Embryonic facial prominence (tissue), 1 donor: ENCODE results near the gene KCNIP4.

Source experiments
- DNase-seq: peaks from one replicate; pipeline ENCODE4 v3.0.0-alpha.2; 2016; ENCODE audit errors: extremely low spot score

KCNIP4 gene

DNA sequence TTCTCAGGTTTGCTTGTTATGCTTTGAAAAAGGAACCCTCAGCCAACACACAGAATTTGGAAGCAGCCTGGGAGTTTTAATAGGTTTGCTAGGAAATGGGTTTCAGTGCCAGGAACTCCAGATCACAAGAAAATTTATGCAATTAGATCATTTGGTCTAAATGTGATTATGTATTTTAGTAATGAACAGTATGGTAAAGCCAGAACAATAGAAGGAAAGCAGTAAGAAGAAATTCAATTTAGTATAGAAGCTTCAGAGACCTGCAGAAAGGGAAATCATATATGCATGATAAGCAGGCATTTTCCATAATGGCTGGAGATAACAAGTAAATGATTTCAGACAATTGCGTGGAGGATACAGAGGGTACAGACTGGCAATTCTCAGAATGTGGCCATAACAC lies 184.7 kb downstream of the KCNIP4 start:
- no peak for DNase-seq

DNA sequence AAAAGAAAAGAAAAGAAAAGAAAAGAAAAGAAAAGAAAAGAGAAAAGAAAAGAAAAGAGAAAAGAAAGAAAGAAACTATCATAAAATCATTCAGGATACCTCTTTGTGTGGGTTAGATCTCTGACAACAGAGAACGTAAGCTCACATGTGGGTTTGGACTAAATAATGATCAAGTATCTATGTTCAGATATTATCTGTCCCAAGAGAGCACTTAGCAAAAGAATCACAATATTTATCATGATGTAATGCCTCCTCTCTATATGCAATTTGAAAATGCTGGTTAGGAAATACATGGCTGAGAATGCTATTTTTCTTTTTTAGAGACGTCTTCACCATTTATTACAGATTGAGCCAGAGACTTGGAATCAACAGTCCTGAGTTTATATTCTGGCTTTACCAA lies 191.3 kb downstream of the KCNIP4 start:
- DNase-seq = no peak

DNA sequence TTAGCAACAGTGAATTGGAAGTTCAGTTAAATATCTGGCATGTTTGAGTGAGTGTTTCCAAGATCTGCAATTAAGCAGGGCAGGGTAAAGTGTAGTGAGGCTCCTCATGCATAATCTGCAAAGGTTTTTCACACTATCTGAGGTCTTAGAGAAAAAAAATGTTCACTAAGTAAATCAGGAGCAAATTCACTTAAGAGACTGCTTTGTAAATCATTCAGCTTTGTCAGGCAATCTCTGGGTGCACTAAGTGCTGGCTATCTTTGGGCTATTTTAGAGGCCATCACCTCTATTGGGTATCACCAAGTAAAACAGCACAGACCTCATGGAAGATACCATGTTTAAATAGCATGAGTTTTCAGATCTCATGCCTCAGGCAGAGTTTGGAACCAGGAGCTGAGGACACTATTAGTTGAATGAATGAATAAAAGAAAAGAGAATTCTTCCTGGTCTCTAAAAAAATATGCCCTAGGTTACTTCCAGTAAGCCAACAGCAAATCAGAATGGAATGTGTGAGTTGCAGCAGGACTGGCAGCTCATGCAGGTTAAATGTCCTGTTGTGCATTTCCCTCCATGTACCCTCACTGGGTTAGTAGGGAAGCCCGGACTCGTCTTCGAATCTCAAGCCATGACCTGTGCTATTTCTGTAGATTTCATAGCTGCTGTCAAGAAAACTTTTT lies 195.3 kb downstream of the KCNIP4 start:
- DNase-seq = no peak

DNA sequence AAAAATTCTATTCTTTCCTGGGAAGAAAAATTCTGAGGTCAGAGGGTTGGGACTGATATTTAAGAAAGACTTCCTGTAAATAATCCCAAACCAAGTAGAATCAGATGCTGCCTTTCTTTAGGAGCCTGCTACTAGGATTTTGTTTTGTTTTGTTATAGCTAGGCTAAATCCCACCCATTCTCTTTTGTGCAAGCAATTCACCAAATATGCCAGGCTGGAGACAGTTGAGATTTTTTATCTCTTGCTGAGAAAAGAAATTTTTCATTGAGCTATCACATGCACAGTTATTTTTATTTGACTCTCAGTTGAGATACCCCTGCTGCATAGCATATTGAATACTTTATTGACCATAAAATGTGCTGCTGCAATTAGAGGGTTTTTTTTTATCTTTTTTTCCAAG lies 196.0 kb downstream of the KCNIP4 start:
- no peak for DNase-seq

DNA sequence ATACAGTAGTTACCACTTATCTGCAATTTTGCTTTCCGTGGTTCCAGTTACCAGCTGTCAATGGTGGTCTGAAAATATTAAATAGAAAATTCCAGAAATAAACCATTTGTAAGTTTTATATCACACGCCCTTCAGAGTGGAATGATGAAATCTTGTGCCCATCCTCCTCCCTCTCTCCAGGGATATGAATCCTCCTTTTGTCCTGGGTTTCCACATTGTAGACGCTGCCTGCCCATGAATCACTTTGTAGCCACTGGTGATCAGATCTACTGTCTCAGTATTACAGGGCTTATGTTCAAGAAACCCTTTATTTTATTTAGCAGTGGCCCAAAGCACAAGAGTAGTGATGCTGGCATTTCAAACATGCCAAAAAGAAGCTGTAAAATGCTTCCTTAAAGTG lies 198.6 kb downstream of the KCNIP4 start:
- no peak for DNase-seq

DNA sequence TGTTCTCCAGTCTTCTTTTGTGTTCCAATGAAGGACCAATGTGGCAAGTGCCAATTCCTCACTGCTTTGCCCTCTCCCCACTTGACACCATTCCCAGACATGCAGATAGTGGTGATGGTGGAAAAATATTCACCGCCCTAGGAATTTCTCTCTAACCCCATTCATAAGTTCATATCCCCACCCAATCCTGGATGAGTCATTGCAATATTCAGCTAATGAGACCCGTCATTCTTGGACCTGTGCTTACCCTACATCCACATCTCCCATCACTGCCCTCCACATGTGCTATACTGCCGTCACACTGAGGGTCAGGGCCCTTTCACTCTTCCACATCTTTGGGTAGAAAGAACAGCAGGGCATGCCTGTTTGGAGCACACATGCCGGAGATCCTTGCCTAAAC lies 199.2 kb downstream of the KCNIP4 start:
- no peak for DNase-seq

DNA sequence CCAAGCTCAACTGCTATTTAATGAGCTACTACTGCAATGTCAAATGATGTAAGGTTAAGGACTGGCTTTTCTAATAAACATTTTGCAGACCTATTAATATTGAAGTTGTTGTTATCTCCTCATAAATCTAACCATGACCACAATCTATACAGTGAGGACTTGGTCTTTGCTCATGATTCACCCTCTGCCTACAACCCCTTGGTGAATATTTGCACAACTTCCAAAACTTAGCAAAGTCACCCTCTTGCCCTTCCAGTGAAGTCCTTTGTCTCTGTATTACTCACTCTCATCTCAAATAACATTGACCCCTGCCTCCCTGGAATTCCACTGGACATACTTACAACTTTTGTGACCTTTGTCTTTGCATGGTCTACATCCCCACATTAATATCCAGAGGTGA lies 204.5 kb downstream of the KCNIP4 start:
- no peak for DNase-seq

DNA sequence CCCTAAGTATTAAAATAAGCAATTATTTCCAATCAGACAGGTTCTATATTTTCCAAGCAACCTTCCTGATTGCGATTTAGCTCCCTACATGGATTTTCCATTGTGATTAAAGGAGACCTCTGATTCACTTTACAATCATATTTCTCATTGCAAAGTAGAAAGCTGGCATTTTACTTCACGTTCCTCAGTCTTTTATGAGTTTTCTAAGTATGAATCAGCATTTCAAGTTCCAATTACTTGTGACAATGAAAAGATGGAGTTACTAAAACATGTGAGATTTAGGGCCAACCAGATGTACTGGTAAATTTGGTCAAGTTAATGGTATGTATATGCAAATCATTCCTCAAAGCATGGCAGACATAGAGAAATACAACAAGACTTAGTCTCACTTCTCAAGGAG lies 206.2 kb downstream of the KCNIP4 start:
- no peak for DNase-seq

DNA sequence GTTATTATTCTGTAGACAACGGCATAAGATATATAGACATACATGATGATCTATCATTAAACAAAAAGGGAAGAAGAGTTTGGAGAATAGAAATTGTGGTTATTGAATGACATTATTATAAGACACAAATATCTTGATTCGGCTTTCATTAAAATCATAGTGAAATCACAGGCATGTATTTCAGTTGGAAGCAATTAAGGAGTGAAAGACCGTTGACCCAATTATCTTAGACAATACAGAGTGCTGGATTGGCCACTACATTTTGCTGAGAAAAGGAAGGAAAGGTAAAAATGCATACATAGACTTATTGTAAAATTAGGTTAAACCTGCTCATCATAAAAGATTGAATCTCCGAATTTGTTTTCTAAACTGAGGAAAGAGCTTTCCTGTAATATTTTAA lies 209.8 kb downstream of the KCNIP4 start:
- no peak for DNase-seq

DNA sequence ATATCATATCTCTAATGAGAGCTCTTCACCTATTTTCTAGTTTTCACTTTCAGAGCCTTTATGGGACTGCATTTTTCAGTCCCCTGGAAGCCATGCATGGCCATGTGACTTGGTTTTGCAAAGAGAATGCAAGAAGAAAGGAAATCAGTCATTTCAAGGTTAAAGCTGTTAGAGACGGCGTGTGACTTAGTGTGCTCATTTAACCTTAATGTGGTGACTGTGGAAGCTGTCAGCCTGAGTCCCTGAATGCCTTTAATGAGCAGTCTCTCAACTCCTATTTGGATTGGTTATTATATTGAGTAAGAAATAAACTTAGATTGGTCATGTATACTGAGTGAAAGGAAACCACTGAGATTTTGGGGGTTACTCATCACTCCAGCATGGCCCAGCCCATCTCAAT lies 212.7 kb downstream of the KCNIP4 start:
- DNase-seq = no peak

DNA sequence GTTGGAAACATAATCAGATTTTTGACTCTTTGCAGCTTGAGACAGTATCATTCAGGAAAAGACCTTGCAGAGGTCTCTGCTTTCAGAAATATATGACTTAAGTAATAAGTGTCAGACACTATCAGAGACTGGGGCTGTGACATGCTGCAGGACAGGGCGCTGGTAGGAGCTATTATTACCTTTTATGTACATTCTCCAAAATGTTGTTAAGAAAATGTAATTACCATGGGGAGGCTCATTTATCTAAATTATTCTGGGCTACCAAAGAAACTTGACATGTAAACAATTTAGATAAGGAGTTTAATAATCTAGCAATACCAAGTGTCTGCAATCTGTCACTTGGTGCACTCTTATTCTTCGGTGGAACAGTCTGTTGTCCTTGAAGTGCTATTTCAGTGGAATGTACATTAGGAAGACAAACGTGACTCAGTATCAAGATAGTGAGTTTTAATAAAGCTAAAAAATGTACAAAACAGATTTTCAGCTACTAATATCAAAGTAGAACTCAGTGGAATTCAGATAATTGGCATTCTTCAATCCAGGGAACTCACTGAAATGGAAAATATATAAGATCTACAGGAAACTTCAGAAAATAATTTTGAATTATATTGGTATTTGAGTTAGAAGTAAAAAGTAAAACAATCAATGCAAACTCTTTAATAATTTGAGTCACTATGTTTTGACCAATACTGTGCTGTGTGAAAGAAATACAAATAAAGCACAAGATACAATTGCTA lies 214.5 kb downstream of the KCNIP4 start:
- no peak for DNase-seq

DNA sequence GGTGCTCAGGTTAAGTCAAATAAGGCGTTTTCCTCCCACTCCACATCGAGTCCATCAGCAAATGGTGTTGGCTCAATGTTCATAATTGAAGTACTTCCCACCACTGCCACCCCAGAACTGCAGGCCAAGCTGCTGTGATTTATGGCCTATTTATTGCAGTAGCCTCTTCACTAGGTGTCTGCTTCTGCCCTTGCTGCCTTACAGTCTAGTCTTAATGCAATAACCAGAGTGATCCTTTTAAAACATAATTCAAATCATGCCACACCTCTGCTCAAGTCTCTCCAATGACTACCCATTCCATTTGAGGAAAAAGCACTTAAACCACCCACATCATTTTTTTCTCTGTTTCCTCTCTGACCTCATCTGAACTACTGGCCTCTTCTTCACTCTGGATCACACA lies 220.3 kb downstream of the KCNIP4 start:
- no peak for DNase-seq

DNA sequence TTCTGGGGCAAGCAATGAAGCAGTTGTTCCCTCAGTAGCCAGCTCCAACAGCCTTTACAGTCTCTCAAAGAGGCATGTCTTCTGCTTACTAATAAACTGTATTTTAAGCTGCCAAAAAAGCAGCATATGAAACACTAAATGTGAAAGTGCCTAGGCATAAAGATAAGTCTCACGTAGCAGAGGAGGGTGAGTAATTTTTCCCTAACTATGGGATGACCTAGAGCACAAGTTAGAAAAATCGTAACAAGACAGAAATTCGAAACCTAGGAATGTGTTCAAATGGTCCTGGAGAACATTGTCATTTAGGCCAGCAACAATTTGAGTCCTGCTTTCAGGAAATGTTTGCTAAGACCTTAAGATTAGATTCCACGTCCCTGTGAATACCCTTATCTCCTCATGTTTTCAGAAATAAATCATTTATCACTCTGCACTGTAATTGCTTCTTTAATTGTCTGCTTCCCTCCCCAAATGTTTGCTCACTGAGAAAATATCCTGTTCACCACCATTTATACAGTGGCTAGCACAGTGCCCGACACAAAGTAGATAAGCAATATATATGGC lies 222.2 kb downstream of the KCNIP4 start:
- no peak for DNase-seq

DNA sequence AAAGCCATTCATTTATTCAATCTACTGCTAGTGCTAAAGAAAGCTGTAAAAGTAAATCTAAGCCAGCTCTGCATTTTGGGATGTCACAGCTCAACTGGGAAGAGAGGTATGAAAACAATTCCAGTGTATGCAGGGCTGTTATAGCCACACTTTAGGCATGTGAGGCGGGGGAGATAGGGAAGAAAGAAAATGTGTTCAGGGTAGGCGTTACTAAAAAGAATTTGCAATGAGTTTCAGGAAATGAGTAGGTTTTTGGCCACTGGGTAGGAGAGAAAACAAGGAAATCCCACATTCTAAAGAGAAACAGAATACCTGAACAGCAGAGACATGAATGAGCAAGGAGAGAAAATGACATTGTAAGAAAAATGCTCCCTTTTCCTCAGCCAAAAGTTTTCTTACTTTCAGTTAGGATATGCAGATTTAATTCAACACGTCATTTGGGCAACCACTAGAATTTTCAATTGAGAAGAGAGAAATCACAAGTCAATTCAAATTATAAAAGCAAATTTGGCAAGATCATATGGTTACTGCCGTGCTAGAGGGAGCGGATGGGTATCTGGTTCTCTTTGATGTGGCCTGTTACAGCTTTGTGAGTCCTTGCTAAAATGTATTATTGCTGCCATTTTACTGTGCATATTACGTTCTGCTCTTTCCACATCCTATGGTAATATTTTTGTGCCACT lies 226.3 kb downstream of the KCNIP4 start:
- no peak for DNase-seq

DNA sequence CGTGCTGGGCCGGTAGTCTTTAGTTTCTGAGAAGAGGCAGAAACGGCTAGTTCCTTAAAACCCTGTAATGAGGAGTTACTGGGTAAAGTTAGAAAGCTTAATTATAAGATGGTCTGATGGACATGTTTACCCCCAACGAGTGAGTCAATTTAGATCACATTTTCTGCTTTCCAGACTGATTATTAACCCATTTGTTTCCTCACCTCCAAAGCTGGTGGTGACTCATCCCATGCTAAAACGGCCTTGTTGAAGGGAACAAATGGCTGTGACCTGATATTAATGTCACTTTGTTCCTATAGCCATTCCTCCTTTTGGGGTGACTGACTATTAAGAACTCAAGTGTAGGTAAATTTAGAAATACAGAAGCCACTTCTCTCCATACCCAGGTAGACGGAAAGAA lies 232.0 kb downstream of the KCNIP4 start:
- no peak for DNase-seq

DNA sequence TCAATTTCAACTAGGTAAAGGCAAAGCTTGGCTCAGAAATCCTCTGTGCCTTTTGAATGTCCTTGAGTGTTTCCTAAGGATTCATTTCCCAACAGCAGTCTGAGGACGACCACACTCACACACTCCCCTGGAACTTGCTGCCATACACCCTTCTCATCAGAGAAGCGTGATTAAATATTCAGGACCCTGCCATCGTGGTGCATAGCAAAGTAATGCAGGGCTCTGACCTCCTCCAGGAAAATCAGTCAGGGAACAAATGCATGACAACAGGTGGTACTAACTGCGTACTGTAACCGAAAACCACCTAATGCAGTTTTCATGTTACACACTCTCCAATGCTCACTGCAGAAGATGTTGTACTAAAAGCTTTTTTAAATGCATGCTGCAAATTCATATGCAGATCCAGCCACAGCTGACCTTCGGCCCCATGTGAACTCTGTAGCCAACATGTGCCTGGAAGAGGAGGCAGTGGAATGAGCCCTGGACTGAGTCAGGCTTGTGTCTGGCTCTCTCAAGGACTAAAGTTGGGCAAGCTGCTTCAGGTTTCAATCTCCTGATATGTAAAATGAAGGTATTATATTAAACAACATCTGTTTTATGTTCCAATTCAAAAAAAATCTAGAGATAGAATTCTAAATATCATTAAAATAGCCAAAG lies 238.3 kb downstream of the KCNIP4 start:
- no peak for DNase-seq

DNA sequence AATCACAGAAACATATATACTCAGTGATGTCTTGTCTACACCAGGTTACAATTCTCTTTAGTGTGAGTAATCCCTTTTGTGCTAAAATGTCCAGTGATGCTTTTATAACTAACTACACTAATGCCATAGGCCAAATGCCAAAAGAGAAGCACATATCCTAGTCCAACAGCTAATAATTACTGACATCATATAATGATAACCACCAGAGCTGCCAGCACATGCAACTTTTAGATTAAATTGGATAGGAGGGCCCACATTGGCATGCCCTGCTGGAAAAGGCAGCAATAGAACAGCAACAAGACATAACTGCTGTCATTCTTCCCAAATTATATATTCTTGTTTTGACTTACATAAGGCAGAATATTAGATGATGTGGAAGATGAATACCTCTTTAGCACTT lies 238.8 kb downstream of the KCNIP4 start:
- no peak for DNase-seq

DNA sequence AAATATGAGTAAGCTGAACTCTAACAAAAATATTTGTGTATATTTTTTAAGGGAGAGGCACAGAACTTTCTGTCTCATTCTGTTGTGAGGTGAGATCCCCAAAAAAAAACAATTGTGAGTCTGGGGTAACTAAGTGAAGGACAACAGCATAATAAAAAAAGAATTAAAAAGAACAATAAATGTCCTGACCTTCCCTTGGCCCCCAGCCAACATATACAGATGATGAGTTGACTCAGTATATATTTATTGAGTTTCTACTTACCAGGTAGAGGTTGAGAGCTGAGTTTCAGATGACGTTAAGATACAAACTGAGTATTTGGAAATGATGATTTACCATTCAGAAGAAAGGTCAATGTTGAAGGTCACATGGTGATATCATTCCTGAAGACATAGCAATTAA lies 239.5 kb downstream of the KCNIP4 start:
- no peak for DNase-seq

DNA sequence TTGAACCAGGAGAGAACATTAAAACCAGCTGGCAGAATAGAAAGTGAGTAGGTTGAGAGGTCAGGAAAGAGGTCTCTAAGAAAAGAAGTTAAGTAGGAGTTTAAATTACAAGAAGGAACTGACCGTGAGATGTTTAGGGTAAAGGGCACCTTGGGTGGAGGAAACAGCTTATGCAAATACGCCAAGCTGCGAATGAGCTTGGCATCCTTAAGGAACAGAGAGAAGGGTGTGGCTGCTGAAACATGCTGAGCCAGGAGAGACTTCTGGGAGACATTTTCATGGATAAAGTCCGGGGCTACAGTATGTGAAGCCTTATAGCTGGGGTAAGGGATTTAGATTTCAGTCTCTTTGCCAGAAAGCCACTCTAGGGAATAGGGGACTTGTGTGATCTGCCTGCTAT lies 249.1 kb downstream of the KCNIP4 start:
- no peak for DNase-seq

DNA sequence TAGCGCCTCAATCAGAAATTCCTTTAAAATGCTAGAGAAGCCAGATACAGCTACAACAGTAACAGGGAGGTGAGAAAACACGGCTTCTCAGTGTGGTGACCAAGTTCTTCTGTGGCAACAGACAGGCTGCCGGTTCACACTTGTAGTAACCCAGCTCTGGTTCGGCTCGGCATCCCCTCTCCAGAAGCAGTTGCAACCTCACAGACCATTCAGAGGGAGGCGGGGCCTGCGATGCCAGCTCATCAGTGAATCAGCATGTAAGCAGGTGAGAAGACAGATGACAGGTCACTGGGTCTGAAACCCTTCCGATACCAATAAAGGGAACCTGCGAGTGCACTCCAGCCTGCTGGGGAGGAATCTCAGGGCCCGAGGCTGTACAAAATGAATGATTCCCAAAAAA lies 251.0 kb downstream of the KCNIP4 start:
- no peak for DNase-seq

DNA sequence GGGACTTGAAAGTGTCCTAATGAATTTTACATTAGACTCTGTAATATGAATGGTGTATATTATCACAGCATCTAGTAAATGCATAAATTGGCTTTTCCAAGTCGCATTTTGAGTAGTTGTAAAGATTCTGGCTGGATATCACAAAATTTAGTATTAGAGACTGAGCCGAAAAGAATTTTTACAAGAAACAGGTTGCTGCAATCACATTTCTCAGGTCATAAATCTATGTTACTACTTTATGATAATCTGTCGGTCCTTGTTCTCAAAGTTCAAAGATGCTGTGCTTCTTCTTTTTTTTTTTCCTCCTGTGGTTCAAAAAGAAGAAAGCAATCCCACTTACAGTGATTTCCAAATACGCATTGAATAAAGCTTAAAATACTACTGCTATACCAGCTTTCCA lies 253.4 kb downstream of the KCNIP4 start:
- no peak for DNase-seq

DNA sequence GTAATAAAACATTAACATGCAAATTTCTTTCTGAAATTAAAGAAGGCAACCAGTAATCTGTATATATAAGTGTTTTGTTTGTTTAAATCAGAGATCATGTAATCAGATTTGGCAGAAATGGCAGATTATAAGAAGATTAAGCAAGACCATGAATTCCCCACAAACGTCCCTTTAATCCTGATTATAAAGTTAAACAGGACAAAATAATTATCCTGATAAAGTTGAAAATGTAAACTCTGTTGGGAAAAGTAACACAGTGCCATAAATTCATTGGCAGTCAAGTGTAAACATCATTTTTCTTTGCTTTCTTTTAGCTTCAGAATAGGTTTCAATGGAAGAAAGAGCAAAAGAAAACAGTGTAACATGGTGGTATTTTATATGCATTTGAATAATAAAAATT lies 256.3 kb downstream of the KCNIP4 start:
- DNase-seq = no peak
